H9 (cell line): ENCODE measurements around the gene TMEM270. TPM values are rescaled to one million over a fixed set of nuclear protein-coding genes. Genes with fewer than 3 reads are reported as not detected.

Experiments
- DNase-seq: peaks from one replicate; pipeline ENCODE4 v3.0.0-alpha.2; 2017
- H2AFZ ChIP-seq: one replicate; pipeline ENCODE4 v1.6.1; 2013; ENCODE audit warnings: mild to moderate bottlenecking, low read length, control low read depth, moderate library complexity
- H2AK5ac ChIP-seq: 2 replicates; pipeline ENCODE4 v1.6.1; 2013; ENCODE audit warnings: low read length, control low read depth, mixed read lengths; ENCODE audit not compliant: insufficient read length
- H2BK120ac ChIP-seq: one replicate; pipeline ENCODE4 v1.6.1; 2013; ENCODE audit warnings: low read depth, mild to moderate bottlenecking, low read length, control low read depth, inconsistent platforms; ENCODE audit not compliant: poor library complexity, severe bottlenecking
- H2BK12ac ChIP-seq: 2 replicates; pipeline ENCODE4 v1.6.1; 2013; ENCODE audit warnings: low read length, control low read depth, mixed read lengths, low read depth; ENCODE audit not compliant: insufficient read length
- H2BK15ac ChIP-seq: 2 replicates; pipeline ENCODE4 v1.6.1; 2013; ENCODE audit warnings: low read depth, low read length, control low read depth
- H2BK20ac ChIP-seq: one replicate; pipeline ENCODE4 v1.6.1; 2013; ENCODE audit warnings: low read depth, mild to moderate bottlenecking, low read length, control low read depth, inconsistent platforms; ENCODE audit not compliant: poor library complexity, severe bottlenecking
- H2BK5ac ChIP-seq: 2 replicates; pipeline ENCODE4 v1.6.1; 2013; ENCODE audit warnings: low read length, control low read depth, mixed read lengths; ENCODE audit not compliant: insufficient read length
- H3K14ac ChIP-seq: 2 replicates; pipeline ENCODE4 v1.6.1; 2013; ENCODE audit warnings: low read length, control low read depth; ENCODE audit not compliant: insufficient read depth
- H3K18ac ChIP-seq: 2 replicates; pipeline ENCODE4 v1.6.1; 2013; ENCODE audit warnings: low read depth, mild to moderate bottlenecking, mixed read lengths, low read length, control low read depth; ENCODE audit not compliant: insufficient read length
- H3K23ac ChIP-seq: 2 replicates; pipeline ENCODE4 v1.6.1; 2013; ENCODE audit warnings: low read length, control low read depth, mixed read lengths, low read depth; ENCODE audit not compliant: insufficient read length
- H3K23me2 ChIP-seq: 2 replicates; pipeline ENCODE4 v1.6.1; 2013; ENCODE audit warnings: low read depth, mild to moderate bottlenecking, mixed read lengths, low read length, control low read depth; ENCODE audit not compliant: insufficient read length, poor library complexity, severe bottlenecking
- H3K27ac ChIP-seq: 2 replicates; pipeline ENCODE4 v1.5.1; 2013; ENCODE audit warnings: low read length, control low read depth, mixed read lengths, low read depth; ENCODE audit not compliant: insufficient read length
- H3K27me3 ChIP-seq: 2 replicates; pipeline ENCODE4 v1.6.1; 2013; ENCODE audit warnings: low read length, control low read depth, inconsistent platforms; ENCODE audit not compliant: insufficient read depth
- H3K4ac ChIP-seq: 2 replicates; pipeline ENCODE4 v1.6.1; 2013; ENCODE audit warnings: low read depth, mild to moderate bottlenecking, control low read depth, inconsistent platforms, low read length, moderate library complexity
- H3K4me1 ChIP-seq: 2 replicates; pipeline ENCODE4 v1.6.1; 2013; ENCODE audit warnings: low read length, control low read depth, inconsistent platforms; ENCODE audit not compliant: insufficient read depth
- H3K4me2 ChIP-seq: 2 replicates; pipeline ENCODE4 v1.6.1; 2013; ENCODE audit warnings: low read length, control low read depth, mixed read lengths; ENCODE audit not compliant: insufficient read length, insufficient read depth
- H3K56ac ChIP-seq: 2 replicates; pipeline ENCODE4 v1.6.1; 2013; ENCODE audit warnings: low read depth, mild to moderate bottlenecking, mixed read lengths, low read length, control low read depth; ENCODE audit not compliant: insufficient read length
- H3K79me1 ChIP-seq: 2 replicates; pipeline ENCODE4 v1.6.1; 2013; ENCODE audit warnings: low read depth, mild to moderate bottlenecking, moderate library complexity, low read length, control low read depth, inconsistent platforms; ENCODE audit not compliant: insufficient read depth, poor library complexity, severe bottlenecking
- H3K79me2 ChIP-seq: 2 replicates; pipeline ENCODE4 v1.6.1; 2013; ENCODE audit warnings: low read length, control low read depth, inconsistent platforms; ENCODE audit not compliant: insufficient read depth
- H3K9ac ChIP-seq: 2 replicates; pipeline ENCODE4 v1.6.1; 2013; ENCODE audit warnings: low read length, control low read depth, mixed read lengths; ENCODE audit not compliant: insufficient read length; ENCODE audit errors: extremely low read depth
- H3K9me3 ChIP-seq: one replicate; pipeline ENCODE4 v1.6.1; 2013; ENCODE audit warnings: low read depth, low read length, inconsistent platforms; ENCODE audit not compliant: control insufficient read depth
- H3T11ph ChIP-seq: one replicate; pipeline ENCODE4 v1.6.1; 2013; ENCODE audit warnings: mild to moderate bottlenecking, low read length, control low read depth, inconsistent platforms
- H4K20me1 ChIP-seq: one replicate; pipeline ENCODE4 v1.6.1; 2013; ENCODE audit not compliant: control insufficient read depth, insufficient read length, insufficient read depth
- H4K5ac ChIP-seq: 2 replicates; pipeline ENCODE4 v1.6.1; 2013; ENCODE audit warnings: low read depth, mild to moderate bottlenecking, mixed read lengths, low read length, control low read depth; ENCODE audit not compliant: insufficient read length
- H4K8ac ChIP-seq: replicated peaks from 2 replicates; pipeline ENCODE4 v1.6.1; 2013; ENCODE audit warnings: low read length, control low read depth, mixed read lengths, low read depth; ENCODE audit not compliant: insufficient read length
- H4K91ac ChIP-seq: 2 replicates; pipeline ENCODE4 v1.6.1; 2013; ENCODE audit warnings: low read depth, mild to moderate bottlenecking, moderate library complexity, mixed read lengths, low read length, control low read depth; ENCODE audit not compliant: insufficient read length
- H3K27ac Mint-ChIP-seq, 3 experiments: 2 replicates in 2 of 3; 3 replicates in 1 of 3; pipeline ENCODE4 v1.8.0; 2020 to 2021; ENCODE audit warnings: mixed read lengths in 3 of 3, mild to moderate bottlenecking in 1 of 3, moderate library complexity in 1 of 3
- H3K27me3 Mint-ChIP-seq: 2 replicates; pipeline ENCODE4 v1.8.0; 2021; ENCODE audit warnings: low read depth, mild to moderate bottlenecking, moderate library complexity, mixed read lengths
- H3K36me3 Mint-ChIP-seq, 3 experiments: 2 replicates in 2 of 3; 3 replicates in 1 of 3; pipeline ENCODE4 v1.8.0; 2020 to 2021; ENCODE audit warnings: low read depth in 3 of 3, mixed read lengths in 3 of 3; ENCODE audit not compliant: insufficient read depth in 1 of 3
- H3K4me1 Mint-ChIP-seq, 2 experiments: 2 replicates each; pipeline ENCODE4 v1.8.0; 2020; ENCODE audit warnings: mixed read lengths in 2 of 2
- H3K4me3 Mint-ChIP-seq, 2 experiments: 2 replicates in 1 of 2; 3 replicates in 1 of 2; pipeline ENCODE4 v1.8.0; 2020 to 2021; ENCODE audit warnings: mild to moderate bottlenecking in 2 of 2, mixed read lengths in 2 of 2, moderate library complexity in 1 of 2
- H3K9me3 Mint-ChIP-seq, 2 experiments: 2 replicates in 1 of 2; 3 replicates in 1 of 2; pipeline ENCODE4 v1.8.0; 2020; ENCODE audit warnings: mild to moderate bottlenecking in 2 of 2, mixed read lengths in 2 of 2, moderate library complexity in 1 of 2
- CTCF ChIP-seq: fragments of 200-600 bp; sonication (generic); conservative IDR thresholded peaks from 3 replicates; pipeline ENCODE4 v1.8.0; 2021; ENCODE audit warnings: antibody characterized with exemption, mild to moderate bottlenecking
- WGBS: extraction: QIAGEN DNeasy Blood & Tissue Kit; methylation state at CpG from one replicate; pipeline ENCODE4 v1.1.7; 2013; ENCODE audit warnings: missing lambda C conversion rate, low lambda C conversion rate, mixed read lengths; ENCODE audit not compliant: insufficient read length; ENCODE audit errors: extremely low coverage; 5-methylcytosine and 5-hydroxymethylcytosine counted together
- total RNA-seq: library from RNA; stranded (reverse); gene quantifications from 2 replicates; pipeline ENCODE4 v1.2.1, GENCODE V29; 2021

The TMEM270 gene
- total RNA-seq, 1 experiment from 2014 or later: not detected

- peak overlapping the region; percentile 25; the same call in 1 of the 2 replicates for H3K14ac ChIP-seq
These were observed 9.1 kb downstream of the TMEM270 start for GRCh38 chr7:73870041-73870492.

More at GRCh38 chr7:73870041-73870492, 9.1 kb downstream of the TMEM270 start:
- Histone ChIP-seq H2BK12ac (no peak overlapping the region), H3K4ac (no peak overlapping the region), H2AFZ (no peak overlapping the region), H3K9me3 (no peaks in the 10 kb centered on the region), H3K9ac (no peak overlapping the region), H2BK120ac (no peak overlapping the region), H2BK20ac (no peak overlapping the region), H3K79me1 (no peaks in the 10 kb centered on the region), H3T11ph (no peak overlapping the region), H3K79me2 (no peaks in the 10 kb centered on the region), H3K23me2 (no peaks in the 10 kb centered on the region), H3K23ac (no peak overlapping the region), H3K56ac (no peak overlapping the region), H4K91ac (no peak overlapping the region), H4K20me1 (no peaks in the 10 kb centered on the region), H3K27ac (no peak overlapping the region), H3K4me1 (no peaks in the 10 kb centered on the region; the same call in 1 of the 2 replicates), H4K8ac (no peak overlapping the region), H3K27me3 (no peaks in the 10 kb centered on the region), H3K4me2 (no peak overlapping the region), H2BK5ac (no peak overlapping the region), H4K5ac (no peak overlapping the region), H3K18ac (no peak overlapping the region), H2BK15ac (no peak overlapping the region), H2AK5ac (no peak overlapping the region)
- Mint-ChIP-seq H3K27ac (peak overlapping the region in 1 of 3 experiments; percentile 97; a peak in 3 of 7 replicates), H3K27me3 (peaks cover 2% of the 10 kb centered on the region; the same call in 1 of the 2 replicates), H3K36me3 (no peaks in the 10 kb centered on the region), H3K4me1 (peaks cover 6 to 19% of the 10 kb centered on the region in 2 experiments), H3K9me3 (no peaks in the 10 kb centered on the region; a peak in 1 of 5 replicates), H3K4me3 (peak overlapping the region in 1 of 2 experiments; percentile 44; a peak in 2 of 5 replicates)
- TF ChIP-seq CTCF: no peak
- WGBS: no CpG with 5 or more reads among the region's 15 CpGs
- peak; percentile 41 for DNase-seq
